Panc1 (cell line): ENCODE results near the gene CLEC6A. TPM values are rescaled to one million over a fixed set of nuclear protein-coding genes. Genes with fewer than 3 reads are reported as not detected.

Source experiments
- ATAC-seq: fragments of 200-7000 bp; cut with Tn5 transposase; 2 replicates; pipeline ENCODE4 v1.9.1; 2020; ENCODE audit warnings: mild to moderate bottlenecking, moderate library complexity
- BruUV-seq: library from RNA; stranded (reverse); fragments of 400-500 nt; replicated peaks from 2 replicates; lab custom pipeline; 2021; lab: Mats Ljungman, UMichigan
- CTCF ChIA-PET: fragments of 300-600 bp; sonication (Branson Sonifier 250); formaldehyde crosslinking; loops from one replicate; lab custom pipeline; 2022; ENCODE audit warnings: antibody characterized with exemption; lab: Charles Lee
- POLR2A ChIA-PET: fragments of 300-600 bp; sonication (Branson Sonifier 250); formaldehyde crosslinking; loops from one replicate; lab custom pipeline; 2022; ENCODE audit warnings: antibody characterized with exemption; lab: Charles Lee
- DNase-seq: peaks from one replicate; pipeline ENCODE4 v3.0.0-alpha.2; 2010; ENCODE audit warnings: low read depth, low spot score
- H3K27ac ChIP-seq: 2 replicates; pipeline ENCODE4 v1.5.1; 2011; ENCODE audit warnings: mild to moderate bottlenecking, low read length, inconsistent platforms
- H3K27me3 ChIP-seq: fragments of 200-500 bp; sonication (Bioruptor generic); 2 replicates; pipeline ENCODE4 v1.6.0; 2014; ENCODE audit warnings: low read length, inconsistent platforms; ENCODE audit not compliant: control insufficient read depth, insufficient read depth
- H3K36me3 ChIP-seq: fragments of 200-500 bp; sonication (Bioruptor generic); 2 replicates; pipeline ENCODE4 v1.5.1; 2014; ENCODE audit warnings: inconsistent platforms, mild to moderate bottlenecking, low read length, moderate library complexity; ENCODE audit not compliant: control insufficient read depth, insufficient read depth
- H3K4me1 ChIP-seq: 2 replicates; pipeline ENCODE4 v1.5.1; 2011; ENCODE audit warnings: inconsistent platforms, mild to moderate bottlenecking, low read length, moderate library complexity; ENCODE audit not compliant: control insufficient read depth, insufficient read depth
- H3K4me3 ChIP-seq, 2 experiments: 2 replicates each; pipeline ENCODE4 v1.5.1; 2011 to 2012; ENCODE audit warnings: low read depth in 2 of 2, low read length in 2 of 2, mild to moderate bottlenecking in 2 of 2, inconsistent platforms in 1 of 2, moderate library complexity in 1 of 2
- H3K9me3 ChIP-seq: fragments of 200-500 bp; sonication (Bioruptor generic); 2 replicates; pipeline ENCODE4 v1.5.1; 2014; ENCODE audit warnings: low read depth, mild to moderate bottlenecking, inconsistent platforms, low read length, moderate library complexity; ENCODE audit not compliant: control insufficient read depth, insufficient read depth
- POLR2AphosphoS5 ChIP-seq: IDR thresholded peaks from 2 replicates; pipeline ENCODE4 v1.6.1; 2012; ENCODE audit warnings: mild to moderate bottlenecking, low read depth, low read length, moderate library complexity
- REST ChIP-seq, 2 experiments: IDR thresholded peaks; 2 replicates each; pipeline ENCODE4 v1.6.1; 2011 to 2012; ENCODE audit warnings: low read depth in 2 of 2, control low read depth in 1 of 2, low read length in 1 of 2, mild to moderate bottlenecking in 1 of 2, moderate library complexity in 1 of 2; ENCODE audit not compliant: insufficient read depth in 1 of 2
- SIN3A ChIP-seq: IDR thresholded peaks from 2 replicates; pipeline ENCODE4 v1.6.1; 2012; ENCODE audit warnings: low read depth, mild to moderate bottlenecking, low read length, moderate library complexity, borderline replicate concordance; ENCODE audit not compliant: insufficient read depth
- TCF7L2 ChIP-seq: IDR thresholded peaks from 2 replicates; pipeline ENCODE4 v1.6.1; 2011; ENCODE audit warnings: mild to moderate bottlenecking, low read depth, low read length, inconsistent platforms
- in situ Hi-C: cut with HindIII; loops from 2 replicates; pipeline ENCODE4 v1.10.0; 2016; ENCODE audit warnings: low sequenced_read_pairs, low pct_unique_long_range_greater_than_20kb
- intact Hi-C: fragments of 100-400 bp; cut with micrococcal nuclease; formaldehyde crosslinking; loops from one replicate; pipeline ENCODE4 v1.10.0; 2022; ENCODE audit not compliant: unreplicated experiment
- total RNA-seq: library from RNA; stranded (reverse); gene quantifications from one replicate; pipeline ENCODE4 v1.2.1, GENCODE V29; 2021; ENCODE audit not compliant: unreplicated experiment
- TF ChIP-seq, protein P1 (sequence below): fragments of 450-650 bp; IDR thresholded peaks from 2 replicates; pipeline ENCODE4 v1.5.1; 2017; ENCODE audit warnings: mild to moderate bottlenecking

The CLEC6A gene
- total RNA-seq, 1 experiment from 2014 or later = not detected

- Histone ChIP-seq H3K9me3 (no peaks in the 10 kb centered on the region), H3K27ac (no peak overlapping the region), H3K4me1 (no peaks in the 10 kb centered on the region), H3K36me3 (no peaks in the 10 kb centered on the region), H3K4me3 (no peak overlapping the region), H3K27me3 (no peaks in the 10 kb centered on the region)
- BruUV-seq = no TSS peak
- intact Hi-C loops (no loop called here), in situ Hi-C loops (no loop called here)
- CTCF ChIA-PET = no interaction called here
- POLR2A ChIA-PET = no interaction called here
- ATAC-seq (no peak), DNase-seq (no peak)
- TF ChIP-seq SIN3A (no peak), POLR2AphosphoS5 (no peak), REST (IDR thresholded peaks at IDR 0.05; ENCODE audit: insufficient read depth in 1 of 2, low read depth in 2 of 2, low read length in 1 of 2) (no peak), TCF7L2 (no peak)
- TF ChIP-seq, protein P1, sequence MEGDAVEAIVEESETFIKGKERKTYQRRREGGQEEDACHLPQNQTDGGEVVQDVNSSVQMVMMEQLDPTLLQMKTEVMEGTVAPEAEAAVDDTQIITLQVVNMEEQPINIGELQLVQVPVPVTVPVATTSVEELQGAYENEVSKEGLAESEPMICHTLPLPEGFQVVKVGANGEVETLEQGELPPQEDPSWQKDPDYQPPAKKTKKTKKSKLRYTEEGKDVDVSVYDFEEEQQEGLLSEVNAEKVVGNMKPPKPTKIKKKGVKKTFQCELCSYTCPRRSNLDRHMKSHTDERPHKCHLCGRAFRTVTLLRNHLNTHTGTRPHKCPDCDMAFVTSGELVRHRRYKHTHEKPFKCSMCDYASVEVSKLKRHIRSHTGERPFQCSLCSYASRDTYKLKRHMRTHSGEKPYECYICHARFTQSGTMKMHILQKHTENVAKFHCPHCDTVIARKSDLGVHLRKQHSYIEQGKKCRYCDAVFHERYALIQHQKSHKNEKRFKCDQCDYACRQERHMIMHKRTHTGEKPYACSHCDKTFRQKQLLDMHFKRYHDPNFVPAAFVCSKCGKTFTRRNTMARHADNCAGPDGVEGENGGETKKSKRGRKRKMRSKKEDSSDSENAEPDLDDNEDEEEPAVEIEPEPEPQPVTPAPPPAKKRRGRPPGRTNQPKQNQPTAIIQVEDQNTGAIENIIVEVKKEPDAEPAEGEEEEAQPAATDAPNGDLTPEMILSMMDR = no peak
These were observed 48.6 kb downstream of the CLEC6A start for GRCh38 chr12:8504351-8504750.

GRCh38 chr12:8507596-8507995 is 51.8 kb downstream of the CLEC6A start:
- BruUV-seq = no TSS peak
- in situ Hi-C loops (no loop called here), intact Hi-C loops (no loop called here)
- no peaks in the 10 kb centered on the region for H3K27me3 ChIP-seq
- H3K27ac ChIP-seq = no peak overlapping the region
- H3K4me3 ChIP-seq = no peak overlapping the region
- H3K36me3 ChIP-seq = no peaks in the 10 kb centered on the region
- ATAC-seq (no peak), DNase-seq (no peak)
- H3K4me1 ChIP-seq = no peaks in the 10 kb centered on the region
- no peaks in the 10 kb centered on the region for H3K9me3 ChIP-seq
- CTCF ChIA-PET = no interaction called here
- POLR2A ChIA-PET = no interaction called here
- TF ChIP-seq, protein P1 = no peak
- TF ChIP-seq TCF7L2 (no peak), POLR2AphosphoS5 (no peak), SIN3A (no peak), REST (IDR thresholded peaks at IDR 0.05; ENCODE audit: insufficient read depth in 1 of 2, low read depth in 2 of 2, low read length in 1 of 2) (no peak)
